Stimulated activated CD8-positive, alpha-beta memory T cell treated with anti-CD3 and anti-CD28 coated beads, Interleukin-7, amount 100 ng/mL, for 48 hours (primary cell): ENCODE measurements around the gene WDR7.

Experiments
- DNase-seq, 2 donors: peaks; one replicate each; pipeline ENCODE4 v3.0.0-alpha.2; 2020; ENCODE audit warnings: low read depth in 1 of 2; ENCODE audit errors: extremely low read depth in 1 of 2

WDR7 gene

DNA sequence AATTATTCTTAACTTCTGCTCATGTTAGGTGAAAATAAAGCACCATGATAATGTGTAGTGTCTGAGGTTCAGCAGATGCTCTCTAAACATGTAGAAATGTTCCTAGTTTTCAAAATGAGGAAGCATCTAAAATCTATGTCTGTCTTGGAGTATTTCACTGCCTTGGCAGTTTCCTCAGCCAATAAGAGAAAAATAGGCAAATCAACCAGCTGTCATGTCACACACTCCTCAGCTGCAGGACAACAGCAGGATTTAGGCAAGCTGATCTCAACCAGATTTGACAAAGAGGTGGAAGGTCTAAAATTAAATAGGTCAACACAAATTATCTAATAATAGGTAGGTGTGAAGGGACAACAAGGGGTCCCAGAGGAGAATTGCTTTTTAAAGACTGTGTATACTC lies 331.6 kb downstream of the WDR7 start:
- DNase-seq: no peak

DNA sequence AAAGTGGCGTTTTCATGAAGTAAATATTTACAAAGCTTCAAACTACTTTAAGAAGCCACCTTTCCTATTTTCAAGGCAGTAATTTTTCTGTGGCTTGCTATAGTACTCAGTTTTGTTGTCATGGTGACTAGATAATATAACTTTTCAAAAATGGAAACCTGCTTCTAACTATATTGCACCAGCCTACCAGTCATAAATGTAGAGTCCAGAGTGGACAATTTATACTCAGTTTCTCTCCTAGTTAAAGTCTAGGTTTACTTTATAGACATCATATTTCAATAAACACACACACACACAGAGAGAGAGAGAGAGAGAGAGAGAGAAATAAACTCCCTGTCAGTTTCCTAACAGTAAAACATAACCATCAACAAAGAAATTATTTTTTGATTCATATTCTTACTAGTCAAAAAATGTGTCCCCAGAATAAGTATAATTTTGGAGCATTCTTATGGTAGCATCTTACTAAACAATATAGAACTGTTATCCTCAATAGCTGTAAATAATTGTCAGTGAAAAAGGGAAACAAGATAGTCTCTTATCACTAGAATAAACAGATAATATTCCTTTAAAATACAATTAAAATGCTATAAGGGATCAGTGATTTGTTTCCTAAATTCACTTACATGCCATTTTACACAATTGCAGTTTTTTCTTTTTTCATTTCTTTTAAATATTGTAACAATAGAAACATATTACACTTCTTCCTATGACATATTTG lies 332.3 kb downstream of the WDR7 start:
- DNase-seq: no peak

DNA sequence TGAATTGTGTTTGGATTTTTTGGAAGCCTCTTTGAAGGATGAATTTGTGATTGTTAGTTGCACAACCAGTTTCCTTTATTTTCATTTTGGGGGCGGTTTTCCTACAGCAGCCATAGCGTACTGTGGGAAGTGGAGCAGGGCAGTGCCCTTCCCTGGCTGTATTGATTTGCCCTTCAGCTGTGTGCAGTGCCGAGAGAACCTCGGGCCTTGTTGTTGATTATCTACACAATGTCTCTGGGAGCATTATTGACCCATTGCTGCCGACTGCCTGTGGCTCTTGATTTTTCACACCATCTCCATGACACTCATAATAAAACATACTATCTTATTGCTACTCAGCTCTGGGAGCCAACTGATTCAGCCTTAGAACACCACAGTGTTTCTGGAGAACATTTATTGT lies 333.6 kb downstream of the WDR7 start:
- no peak for DNase-seq

DNA sequence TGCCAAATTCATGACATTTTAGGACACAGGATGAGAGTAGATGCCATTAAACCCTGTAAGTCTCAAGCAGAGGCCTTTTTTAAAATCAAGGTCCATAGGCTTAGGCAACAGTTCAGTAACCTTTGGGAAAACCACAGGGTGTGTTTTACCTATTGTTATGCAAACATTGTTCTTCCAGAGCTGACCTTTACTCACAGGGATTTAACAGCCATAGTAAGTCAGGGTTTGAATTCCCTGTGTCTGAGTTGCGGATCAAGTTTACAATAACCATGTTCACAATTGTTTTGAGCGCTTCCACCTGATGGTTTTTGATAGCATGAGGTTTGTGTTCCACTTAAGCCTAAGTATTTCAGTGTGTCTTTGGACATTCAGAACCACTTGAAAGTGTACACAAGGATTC lies 335.7 kb downstream of the WDR7 start:
- no peak for DNase-seq

DNA sequence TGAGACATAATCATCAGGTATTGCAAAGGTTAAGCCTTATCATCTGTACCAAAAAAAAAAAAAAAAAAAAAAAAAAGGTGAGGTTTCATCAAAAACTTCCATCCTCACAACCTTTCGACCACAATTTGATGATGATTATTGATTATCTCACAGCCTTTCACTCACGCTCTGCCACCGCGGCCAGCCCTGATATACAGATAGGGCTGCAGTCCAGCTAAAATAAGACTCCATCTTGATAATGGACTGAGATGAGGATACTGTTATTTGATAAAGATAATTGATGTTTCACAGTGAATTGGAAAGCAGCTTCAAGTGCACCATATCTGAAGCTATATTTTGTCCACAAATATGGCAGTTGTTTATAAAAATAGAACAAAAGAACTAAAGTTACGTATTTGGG lies 336.1 kb downstream of the WDR7 start:
- no peak for DNase-seq

DNA sequence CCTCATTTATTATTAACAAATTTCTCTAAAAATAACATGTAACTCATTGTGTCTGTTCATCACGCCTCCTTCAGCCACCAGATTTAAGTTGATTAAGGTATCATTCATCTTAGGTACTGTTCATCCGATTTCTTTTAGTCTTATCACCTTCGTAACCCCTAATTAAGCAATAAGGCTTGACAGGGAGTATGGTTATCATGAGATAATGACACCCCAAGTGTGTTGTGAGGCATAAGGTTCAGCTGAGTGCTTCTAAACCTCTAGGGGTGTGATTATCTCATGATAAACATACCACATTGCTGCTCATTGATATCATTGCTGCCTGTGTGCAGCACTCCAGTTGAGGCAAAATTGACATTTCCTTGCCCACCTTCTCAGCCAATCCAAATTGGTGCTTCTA lies 336.9 kb downstream of the WDR7 start:
- no peak for DNase-seq

DNA sequence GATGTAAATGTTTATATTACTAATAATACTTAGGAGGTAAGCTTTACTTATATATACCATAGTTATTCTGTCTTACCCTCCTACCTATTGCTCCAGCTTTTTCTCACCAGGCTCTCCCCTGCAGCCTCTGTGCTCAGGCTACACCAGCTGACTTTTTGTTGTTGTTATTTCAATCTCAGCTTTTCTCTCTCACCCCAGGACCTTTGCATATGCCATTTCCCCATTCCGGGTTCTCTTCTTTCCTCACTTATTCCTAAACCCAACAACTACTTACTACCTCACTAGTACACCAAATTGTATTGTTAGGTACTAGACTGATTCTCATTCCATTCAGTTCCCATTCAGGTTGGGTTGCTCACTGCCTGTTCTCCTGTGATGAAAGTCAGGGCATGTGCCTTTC lies 339.5 kb downstream of the WDR7 start:
- DNase-seq: no peak

DNA sequence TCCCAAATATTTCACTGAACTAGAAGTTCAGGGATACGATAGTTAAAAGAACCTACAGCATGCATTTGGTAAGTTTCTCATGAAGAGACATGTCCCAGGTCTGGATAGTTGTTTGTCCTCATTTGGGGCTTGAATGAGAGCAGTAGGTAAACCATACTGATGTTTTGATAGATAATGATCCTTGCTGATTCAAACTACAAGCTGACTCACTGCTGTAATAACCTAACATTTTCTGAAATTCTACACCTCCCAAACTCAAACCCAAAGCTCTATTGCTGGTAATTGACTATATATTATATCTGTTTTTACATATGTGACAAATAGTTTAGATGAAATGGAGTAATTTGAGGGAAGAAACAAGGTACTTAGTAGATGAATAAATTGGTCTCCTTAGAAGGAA lies 341.6 kb downstream of the WDR7 start:
- no peak for DNase-seq

DNA sequence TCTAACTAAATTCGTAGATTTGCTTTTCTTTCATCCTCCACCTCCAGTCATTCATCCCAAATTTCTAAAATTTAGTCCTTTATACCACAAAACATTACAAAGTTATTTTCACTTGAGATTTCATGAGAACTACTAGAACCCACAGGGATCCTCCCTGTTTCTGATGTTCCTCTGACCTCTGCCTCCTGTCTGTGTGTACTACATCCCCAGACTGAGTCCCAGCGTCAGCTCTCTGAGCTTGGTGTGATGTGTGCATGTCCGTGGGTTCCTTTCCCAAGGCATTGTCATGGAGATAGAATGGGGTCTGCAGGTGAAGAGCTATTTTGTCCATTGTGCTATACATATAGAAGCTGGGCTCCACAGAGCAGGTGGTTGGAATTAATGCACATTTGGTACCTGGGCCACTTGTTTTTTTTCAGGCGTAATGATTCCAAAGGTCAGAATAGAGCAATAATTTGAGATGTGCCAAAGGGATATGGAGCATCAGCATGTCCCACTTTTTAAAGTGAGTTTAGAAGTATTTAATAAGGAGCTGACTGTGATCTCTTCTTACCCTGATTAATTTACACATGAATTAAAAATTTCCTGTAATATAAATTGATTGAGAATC lies 344.5 kb downstream of the WDR7 start:
- DNase-seq: no peak

DNA sequence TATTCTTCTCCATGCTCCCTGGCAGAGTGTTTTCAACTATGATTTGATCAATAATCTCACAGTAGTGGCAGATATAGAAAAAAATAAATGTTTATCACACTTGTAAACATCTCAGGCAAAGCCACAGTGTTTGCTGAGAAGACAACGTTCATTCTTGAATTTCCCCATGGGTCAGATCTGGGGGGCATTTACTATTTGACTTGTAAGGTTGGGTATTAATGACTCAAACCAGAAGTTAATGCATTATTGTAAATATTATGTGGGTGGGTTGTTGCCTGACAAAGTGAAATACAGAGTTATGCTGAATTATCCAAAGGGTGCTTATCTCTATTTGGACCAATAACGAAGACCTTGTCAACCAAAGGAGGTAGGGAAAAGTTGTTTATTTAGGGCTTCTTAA lies 346.0 kb downstream of the WDR7 start:
- no peak for DNase-seq

DNA sequence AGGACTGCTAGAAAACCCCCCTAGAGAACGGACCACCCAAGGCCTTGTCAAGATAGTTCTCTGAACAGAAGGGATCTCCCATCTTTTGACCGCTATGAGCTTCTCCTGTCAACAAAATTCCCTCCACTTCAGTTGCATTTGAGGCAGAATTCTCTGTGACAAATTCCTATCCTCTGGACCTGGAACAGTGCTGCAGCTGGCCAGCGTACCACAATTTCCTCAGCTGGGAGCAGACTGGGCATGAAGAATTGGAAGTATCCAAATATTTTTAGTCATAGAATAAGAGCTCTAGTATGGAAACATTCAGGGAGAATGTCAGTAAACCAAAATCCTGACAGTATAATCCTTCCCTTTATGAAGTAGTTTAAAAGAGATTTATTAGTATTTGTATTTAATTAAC lies 348.7 kb downstream of the WDR7 start:
- no peak for DNase-seq

DNA sequence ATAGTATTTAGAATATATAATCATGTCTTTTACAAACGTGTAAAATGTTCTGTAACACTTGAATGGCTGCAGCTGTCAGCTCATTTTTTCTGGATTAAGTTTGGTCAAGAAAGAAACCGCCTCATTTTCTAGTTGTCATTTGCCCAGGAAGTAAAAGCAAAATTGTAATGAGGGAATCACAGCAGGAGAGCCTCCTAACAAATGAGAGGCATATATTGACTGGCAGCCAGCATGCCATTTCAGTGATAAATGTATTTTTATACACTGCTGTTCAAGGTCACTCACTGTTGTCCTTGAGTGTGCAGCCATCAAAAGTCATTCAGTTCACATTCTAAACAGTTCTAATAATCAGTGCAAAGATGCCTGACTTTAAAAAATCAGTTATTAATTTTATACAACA lies 351.5 kb downstream of the WDR7 start:
- DNase-seq: no peak

DNA sequence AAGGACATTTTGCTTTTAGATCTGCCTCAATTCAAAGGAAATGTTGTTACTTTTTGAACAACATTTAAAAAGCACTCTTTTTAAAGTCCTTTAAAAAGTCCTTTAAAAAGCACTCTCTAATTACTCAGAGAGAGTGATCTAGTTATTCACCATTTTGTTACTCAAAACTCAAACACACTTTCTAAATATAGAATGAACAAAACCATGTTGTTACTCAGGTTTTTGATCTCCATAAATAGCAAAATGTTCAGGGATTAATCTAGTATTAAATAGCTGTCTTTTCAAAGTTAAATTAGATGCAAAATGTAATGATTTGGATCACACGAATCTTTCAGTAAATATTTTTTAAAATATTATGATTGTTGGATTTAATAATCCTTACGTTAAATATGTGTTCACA lies 352.2 kb downstream of the WDR7 start:
- DNase-seq: no peak

DNA sequence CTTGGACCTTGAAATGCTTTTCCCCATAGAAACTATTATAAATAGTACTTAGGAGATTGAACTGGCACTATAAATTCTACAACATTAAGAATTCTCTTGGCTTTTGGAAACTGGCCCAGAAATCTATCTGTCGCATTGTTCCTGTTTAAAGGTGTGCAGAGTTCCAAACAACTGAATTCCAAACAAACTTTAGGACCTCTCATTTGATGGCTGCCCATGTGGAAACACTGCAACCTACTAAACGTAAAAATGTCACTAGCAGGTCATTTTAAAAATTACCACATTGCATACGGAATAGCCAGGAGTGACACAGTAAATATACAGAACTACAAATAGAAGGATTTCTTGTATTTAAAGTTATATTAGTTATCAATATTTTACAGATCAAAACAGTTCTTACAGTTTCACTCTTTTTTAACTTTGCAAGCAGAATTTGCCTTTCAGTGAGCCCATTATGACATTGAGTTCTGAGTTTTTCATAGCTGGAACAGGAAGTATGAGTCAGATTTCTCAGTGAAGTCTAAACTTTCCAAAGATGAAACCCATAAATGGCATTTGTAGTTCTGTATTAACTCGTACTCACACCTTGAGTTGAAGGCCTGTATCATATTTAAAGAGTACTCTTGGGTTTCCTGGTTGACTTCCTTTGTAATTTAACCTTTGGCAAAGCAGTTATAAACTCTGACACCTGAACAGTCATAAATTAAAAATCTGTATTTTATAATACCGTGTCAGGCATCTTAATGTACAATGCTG lies 353.4 kb downstream of the WDR7 start:
- no peak for DNase-seq

DNA sequence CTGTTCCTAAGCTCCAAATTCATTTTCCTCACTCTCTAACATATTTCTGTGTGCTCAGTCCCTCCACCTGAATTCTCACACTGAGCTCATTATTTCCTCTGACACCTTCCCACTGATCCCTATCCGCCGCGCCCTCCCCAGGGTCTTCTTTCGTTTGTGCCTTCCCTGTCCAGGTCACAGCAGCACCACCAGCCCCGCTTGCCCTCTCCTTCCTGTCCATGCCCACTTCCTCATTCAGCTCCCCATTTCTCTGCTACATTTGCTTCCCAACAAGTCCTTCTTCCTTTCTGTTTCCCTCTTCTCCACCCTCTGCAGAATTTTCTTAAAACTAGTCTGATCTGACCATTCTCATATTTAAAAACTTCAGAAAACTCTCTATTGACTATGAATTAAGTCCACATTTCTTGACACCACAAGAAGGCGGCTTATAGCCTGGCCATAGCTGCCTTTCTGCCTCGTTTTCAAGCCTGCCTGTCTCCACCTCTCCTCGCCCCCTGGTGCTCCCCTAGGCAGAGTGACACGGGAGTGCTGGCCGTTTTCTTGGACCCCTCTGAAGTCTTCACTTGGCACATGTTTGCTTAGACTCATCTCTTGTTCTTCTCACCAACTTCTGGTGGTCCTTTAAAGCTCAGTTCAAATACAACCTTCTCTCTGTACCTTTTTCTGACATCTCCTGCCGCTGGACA lies 357.0 kb downstream of the WDR7 start:
- DNase-seq: no peak

DNA sequence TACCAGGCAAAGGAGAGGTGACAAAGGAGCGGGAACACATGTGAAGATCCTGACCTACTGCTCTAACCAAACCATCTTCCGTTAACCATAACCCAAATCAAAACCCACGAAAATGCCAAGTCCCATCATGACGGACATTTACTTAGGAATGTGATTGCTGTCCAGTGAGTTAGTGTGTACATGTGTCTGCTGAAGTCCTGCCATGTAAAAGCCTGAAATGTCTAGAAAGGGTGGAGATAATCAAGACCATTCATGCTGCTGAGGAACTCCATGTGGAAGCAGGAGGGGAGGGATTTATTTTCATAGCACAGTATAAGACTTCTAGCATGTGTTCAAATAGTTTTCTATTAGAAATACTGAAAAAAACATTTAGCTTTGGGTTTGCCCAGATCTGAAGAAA lies 358.7 kb downstream of the WDR7 start:
- DNase-seq: no peak

DNA sequence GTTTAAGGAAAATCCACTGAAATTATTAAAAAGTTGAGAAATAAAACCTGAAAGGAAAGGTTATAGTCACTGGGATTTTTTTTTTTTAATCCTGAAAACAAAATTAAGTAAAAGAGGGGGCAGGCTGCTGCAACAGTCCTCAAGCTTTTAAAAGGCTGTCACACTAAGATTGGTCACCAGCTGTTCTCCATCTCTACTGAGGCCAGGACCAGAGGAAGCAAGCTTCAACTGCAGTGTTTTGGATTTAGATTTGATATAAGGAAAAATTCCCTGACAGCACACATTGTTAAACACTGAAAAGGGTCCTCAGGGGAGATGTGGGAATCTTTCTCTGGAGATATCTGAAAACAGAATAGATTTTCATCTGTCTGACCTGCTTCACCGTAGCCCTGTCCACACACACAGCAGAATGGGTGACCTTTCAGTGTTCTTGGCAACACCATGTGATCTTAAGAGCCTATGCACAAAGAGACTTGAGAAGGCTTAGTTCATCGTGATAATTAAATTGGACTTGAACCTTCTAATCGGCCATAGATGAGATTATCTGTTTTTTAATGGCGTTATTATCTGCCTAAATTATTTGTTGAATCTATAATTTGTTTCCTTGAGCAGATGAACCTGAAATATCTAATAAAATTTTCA lies 363.7 kb downstream of the WDR7 start:
- DNase-seq: no peak

DNA sequence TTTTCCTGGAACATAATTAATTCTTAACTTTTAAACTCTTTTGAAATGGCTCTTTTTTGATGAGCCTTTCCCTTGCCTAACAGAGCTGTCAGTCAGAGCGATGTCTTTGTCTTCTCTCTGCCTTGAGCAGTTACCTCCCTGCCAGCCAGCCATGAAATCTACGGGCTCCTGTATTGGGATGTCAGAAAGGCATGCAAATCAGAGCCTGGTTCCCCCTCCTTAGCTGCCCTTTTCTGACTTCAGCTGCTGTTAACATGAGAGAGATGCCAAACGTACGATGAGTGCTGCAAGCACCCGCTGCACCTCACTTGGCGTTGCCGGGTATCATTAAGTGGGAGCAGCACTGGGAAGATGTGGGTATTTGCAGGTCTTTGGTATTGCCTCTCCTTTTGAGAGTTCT lies 364.3 kb downstream of the WDR7 start:
- DNase-seq: no peak

DNA sequence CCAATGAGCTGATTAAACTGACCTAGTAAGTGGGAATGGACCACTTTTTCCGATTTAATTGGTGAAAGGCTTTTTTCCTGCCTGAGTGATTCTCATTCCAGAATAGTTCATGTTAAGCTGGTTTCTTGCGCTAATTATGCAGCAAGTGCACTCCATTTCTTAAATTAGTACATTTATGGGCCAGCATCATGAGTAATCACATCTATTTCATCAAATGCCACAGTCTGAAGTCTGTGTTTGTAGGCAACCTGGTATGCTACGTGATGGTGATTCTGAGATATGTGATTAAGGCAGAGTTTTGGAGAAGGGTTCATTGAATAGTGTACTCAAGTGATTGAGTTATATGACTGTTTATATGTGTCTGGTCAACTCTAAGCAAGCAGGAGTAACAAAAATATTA lies 367.7 kb downstream of the WDR7 start:
- DNase-seq: no peak

DNA sequence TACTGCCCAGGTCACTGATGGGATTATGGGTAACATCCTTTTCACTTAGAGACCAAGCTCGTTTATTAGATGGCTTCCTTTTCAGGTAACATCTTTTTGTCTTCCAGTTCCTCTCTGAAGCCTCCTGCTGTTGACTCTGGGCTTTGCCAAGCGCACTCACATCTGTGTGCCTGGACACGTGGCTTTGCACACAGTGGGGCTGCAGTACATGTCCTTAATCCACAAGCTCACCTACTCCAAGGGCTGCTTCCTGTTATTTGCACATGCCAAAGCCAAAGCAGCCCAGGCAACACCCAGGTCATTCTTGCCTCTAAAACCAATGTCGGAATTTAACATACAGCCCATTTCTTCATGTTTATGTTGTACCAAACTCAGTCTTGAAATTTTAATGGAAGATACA lies 371.6 kb downstream of the WDR7 start:
- no peak for DNase-seq

DNA sequence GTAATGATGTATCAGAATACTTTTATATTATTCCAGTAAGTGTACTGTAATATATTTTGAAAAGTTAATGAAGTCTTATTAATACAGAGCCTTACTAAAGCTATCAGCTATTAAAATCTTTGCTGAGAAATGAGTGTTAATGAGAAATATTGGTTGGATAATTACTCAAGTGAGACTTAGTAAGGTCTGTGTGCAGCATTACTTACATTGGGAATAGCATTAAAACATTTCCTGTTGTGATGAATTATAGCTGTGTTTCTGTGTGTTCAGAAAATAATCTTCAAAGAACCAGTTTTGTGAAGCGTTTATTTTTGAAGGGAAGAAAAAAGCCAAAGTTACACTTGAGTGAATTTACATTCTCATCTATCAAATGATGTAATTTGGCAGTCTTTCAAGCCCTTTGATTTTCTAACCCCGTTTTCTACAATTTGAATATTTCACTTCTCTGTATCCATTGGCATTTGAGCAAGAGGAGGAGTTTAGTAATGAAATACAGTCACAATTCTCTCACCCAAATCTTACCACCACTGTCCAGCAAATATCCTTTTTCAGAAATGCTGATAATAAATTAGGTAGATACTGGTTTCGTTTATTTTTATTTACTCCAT lies 372.2 kb downstream of the WDR7 start:
- no peak for DNase-seq
